LNCAP (cell line): ENCODE results near the gene NAGPA.

Experiments used
- TF ChIP-seq, protein P1 (sequence below): fragments of 450-650 bp; IDR thresholded peaks from 2 replicates; pipeline ENCODE4 v1.5.1; 2017; ENCODE audit warnings: mild to moderate bottlenecking

NAGPA gene

DNA sequence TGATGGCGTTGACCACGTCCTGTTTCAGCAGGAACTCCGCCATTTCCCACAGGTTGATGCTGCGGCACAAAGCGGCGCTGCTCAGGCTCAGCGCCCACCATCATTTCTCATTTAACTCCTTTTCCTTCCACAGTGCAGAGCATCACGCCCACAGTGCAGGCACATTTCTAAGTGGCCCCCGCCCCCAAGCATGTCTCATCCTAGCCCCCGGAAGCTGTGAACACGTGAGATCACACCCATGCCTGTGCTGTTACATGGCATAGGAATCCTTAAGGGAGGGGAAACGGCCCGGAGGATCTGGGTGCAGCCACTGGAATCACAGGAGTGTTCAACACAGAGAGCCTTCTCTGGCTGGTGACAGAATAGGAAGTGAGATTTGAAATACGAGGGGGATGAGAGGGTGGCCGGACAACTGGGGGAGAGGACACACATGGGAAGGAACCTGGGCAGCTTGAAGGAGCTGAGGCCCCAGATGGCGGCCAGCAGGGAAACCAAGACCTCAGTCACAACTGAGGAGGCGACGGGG, 4.7 kb downstream of the NAGPA start:
- TF ChIP-seq, protein P1, sequence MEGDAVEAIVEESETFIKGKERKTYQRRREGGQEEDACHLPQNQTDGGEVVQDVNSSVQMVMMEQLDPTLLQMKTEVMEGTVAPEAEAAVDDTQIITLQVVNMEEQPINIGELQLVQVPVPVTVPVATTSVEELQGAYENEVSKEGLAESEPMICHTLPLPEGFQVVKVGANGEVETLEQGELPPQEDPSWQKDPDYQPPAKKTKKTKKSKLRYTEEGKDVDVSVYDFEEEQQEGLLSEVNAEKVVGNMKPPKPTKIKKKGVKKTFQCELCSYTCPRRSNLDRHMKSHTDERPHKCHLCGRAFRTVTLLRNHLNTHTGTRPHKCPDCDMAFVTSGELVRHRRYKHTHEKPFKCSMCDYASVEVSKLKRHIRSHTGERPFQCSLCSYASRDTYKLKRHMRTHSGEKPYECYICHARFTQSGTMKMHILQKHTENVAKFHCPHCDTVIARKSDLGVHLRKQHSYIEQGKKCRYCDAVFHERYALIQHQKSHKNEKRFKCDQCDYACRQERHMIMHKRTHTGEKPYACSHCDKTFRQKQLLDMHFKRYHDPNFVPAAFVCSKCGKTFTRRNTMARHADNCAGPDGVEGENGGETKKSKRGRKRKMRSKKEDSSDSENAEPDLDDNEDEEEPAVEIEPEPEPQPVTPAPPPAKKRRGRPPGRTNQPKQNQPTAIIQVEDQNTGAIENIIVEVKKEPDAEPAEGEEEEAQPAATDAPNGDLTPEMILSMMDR = no peak

DNA sequence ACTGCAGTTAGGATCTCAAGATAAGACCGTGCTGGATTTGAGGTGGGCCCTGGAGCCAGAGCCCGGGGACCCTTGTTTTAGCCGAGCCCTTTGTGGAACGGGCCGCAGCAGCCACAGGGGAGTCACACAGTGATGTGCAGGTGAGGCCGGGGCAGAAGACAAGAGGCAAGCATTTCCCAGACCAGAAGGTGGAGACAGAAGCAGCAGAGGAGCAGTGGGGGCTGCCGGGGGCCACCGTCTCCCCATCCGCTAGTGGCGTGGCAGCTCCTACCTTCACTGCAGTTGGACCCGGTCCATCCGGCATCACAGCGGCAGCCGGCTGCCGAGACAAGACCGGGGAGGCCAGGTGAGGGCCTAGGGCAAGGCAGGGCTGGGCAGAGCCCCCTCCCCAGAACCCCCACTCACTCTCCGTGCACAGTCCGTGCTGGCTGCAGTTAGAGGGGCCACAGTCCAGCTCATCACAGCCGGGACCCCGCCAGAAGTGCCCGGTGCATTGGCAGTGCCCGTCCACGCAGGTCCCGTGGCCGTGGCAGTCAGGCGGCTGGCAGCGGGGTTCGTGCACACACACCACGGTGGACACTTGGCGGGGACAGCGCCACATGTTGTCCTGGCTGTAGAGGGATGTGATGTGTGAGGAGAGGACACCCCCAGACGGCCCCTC, 6.0 kb downstream of the NAGPA start:
- TF ChIP-seq, protein P1 = no peak

DNA sequence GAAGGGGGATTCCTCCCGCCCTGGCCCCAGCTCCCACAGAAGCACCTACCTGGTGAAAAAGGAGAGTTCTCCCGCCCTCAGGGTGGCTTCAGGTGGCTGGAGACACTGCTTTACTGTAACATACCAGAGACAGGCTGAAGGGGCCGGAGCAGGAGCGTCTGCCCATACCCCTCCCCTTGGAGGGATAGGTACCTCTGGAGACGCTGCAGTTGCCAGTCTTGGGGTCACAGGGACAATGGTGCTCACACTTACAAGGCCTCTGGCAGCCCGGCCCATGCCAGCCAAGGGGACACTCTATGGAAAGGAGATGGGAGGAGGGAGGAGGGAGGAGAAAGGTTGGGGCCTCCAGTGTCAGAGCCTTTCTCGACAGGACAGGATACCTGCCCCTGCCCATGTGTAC, 6.6 kb downstream of the NAGPA start:
- TF ChIP-seq, protein P1 = no peak

DNA sequence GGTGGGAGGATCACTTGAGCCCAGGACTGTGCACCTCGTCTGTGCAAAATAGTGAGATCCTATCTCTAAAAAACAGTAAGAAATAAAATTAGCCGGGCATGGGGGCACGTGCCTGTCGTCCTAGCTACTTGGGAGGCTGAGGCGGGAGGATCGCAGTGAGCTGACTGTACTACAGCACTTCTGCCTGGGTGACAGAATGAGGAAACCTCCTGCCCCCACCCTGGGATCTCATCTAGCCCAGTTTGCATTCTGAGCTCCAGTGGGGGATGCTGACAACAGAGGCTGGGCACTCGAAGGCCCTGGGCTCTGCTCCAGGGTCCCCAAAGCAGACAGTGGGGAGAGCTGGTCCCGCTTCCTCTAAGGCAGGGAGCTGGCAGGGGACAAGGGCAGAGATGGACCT, 7.1 kb downstream of the NAGPA start:
- TF ChIP-seq, protein P1 = no peak

DNA sequence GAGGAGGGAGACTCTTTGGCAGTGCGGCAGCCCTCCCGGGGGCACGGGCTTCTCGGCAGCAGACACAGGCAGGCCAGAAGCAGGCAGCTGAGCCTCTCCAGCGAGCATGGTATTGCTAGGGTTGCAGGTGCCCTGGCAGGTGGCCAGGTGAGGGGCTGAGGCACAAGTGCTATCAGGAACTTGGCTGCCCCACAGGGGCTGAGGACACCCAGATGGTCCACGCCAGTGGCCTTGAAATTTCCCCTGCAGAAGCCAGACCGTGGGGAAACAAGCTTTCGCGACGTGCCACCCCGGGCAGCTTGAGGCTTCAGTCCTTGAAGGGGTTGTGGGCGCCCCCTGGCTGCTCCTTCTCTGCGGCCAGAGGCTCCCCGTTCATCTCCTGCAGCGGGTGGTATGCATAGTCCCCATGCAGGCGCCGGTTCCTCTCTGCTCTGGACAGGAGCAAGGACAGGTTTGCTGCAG, 8.5 kb downstream of the NAGPA start:
- TF ChIP-seq, protein P1 = no peak; the same call in 1 of the 2 replicates

DNA sequence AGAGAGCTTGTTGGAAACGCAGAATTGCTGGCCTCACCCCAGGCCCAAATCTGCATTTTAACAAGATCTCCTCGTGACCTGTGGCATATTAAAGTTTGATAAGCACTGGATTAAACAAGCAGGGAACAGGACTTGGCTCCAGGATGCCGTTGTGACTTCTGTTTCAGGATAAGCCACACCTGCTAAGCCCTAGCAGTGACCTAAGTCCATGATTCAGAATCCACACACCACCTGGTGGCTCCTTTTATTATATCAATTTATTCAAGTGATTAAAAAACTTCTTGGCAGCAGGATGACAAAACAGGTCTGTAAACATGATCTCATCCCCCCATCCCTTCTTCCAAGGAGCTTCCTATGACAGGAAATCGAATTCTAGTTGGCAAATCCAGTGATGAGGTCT, 9.1 kb downstream of the NAGPA start:
- TF ChIP-seq, protein P1 = peak; percentile 42; the same call in 1 of the 2 replicates

DNA sequence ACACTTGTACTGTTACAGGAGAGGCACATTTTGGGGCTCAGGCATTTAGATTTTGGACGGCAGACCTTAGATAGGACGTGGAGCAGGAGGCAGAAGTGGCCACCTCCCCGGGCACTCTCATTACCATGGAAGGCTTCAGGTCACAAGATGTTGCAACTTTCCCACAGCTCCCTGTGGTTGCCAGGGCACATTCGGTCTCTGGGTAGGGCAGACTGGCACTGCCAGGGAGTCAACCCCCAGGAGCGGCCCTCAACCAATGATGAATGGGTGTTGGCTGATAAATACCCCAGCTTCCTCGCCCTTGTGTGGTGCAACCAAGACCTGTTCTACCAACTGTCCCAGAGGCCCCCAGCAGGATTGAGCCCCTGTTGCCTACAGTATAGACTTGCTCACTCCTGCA, 11.2 kb downstream of the NAGPA start:
- TF ChIP-seq, protein P1 = no peak
